ENCODE results near the gene KRTAP12-2.

KRTAP12-2 gene

DNA sequence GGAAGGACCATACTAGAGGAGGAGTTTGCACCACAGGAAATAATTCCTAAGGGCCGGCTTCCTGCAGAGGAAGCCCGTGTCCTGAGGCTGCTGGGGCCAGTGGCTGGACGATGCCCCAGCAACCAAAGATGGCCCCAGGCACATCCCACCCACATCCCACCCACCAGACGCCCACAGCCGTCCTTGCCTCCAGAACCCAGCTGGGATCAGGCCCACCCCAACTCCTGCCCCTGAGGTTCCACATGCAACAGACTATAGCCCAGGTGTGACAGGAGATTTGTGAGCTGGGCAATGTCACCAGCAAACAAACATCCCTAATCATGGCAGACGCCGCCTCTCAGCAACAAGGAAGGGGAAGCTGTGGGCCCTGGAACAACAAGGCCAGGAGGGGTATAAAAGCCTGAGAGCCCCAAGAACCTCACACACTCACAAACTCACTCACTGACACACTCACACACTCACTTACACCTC, 40.0 kb downstream of the KRTAP12-2 start, which contains the start of gene KRTAP10-9:
Gene KRTAP10-9, plus strand, starts transcription at position 421 of the 471 bp plus-strand sequence. CDS start 79 bp downstream, outside the sequence.
- no peak for DNase-seq (ENCODE audit: low read depth)

DNA sequence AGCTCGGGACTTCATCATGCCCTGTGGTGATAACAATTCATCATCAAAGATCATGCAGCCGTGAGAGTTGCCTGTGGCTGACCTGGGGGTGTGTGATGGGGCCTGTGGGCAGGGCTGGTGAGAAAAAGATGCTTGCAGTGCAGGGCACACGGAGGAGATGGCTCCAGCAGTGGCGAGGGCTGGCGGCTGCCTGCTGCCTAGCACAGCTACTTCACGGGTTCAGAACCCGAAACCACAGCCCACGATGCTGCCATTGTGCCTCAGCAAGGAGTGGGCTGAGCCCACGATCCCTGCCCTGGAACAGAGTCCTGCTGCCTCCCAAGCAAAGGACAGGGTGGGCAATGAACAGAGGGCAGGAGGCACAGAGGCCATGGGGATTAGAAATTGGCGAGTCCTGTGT, 40.5 kb downstream of the KRTAP12-2 start:
- DNase-seq (ENCODE audit: low read depth): no peak

DNA sequence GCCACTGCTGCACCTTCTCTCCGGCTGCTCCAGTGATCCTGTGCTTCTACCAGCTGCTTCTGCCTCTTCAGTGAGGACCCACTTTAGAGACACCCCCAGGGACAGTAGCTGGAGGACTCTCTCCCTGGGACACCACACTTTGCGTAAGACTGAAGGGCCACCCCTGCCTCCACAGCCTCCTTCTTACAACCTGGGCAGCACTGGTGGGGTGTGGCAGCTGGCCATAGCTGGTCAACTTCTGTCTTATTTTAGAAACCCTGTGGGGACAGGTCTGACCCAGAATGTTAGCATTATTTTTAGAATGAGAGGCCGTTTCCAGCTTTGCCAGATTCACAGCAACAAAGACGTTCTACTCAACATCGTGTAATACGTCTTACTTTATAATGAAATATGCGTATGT, 41.0 kb downstream of the KRTAP12-2 start:
- no peak for DNase-seq (ENCODE audit: low read depth)

DNA sequence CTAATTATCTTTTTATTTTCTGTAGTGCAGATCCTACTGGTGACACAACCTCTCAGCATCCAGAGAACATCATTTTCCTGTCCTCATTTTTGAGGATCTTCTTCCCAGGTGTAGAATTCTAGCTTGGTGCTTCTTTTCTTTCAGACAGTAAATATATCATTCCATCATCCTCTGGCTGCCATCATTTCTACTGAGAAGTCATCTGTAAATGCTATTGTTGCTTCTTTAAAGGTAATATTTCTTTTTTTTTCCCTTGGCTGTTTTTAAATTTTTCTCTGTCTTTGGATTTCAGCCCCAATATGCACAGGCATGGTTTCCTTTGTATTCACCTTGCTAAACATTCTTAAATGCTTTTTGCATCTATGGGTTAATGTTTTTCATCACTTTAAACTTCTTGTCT, 43.2 kb downstream of the KRTAP12-2 start:
- no peak for DNase-seq (ENCODE audit: low read depth)

DNA sequence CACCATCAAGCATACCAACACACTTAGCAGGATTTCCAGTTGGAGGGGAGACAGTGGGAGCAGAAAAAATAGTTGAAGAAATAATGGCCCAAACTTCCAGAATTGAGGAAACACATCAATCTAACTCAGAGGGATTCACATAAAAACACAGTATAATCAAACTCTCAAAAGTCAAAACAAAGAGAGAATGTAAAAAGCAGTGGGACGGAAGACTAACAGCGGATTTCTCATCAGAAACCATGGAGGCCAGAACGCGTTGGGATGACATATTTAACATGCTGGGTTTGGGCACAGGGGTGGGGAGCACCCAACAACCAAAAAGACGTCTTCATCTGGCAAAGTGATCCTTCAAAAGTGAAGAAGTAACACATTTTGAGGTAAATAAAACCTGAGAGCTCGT, 46.8 kb downstream of the KRTAP12-2 start:
- no peak for DNase-seq (ENCODE audit: low read depth)

DNA sequence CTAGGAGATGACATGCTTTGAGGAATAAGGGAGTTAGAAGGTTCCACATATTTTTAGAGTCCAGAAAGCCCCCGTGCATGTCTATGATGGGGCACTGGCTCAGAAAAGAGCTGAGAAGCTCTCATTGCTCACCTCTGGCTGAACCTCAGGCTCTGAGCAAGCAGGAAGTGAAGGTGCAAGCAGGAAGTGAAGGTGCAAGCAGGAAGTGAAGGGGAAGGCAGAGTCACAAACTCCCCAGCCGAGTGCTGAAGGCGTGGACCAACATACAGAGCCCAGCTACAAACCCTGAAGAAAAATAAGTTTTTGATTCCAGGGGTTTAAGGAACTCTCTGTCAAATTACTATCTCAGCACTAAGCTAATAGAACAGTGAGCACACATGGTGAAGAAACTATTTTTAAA, 47.8 kb downstream of the KRTAP12-2 start:
- no peak for DNase-seq (ENCODE audit: low read depth)

DNA sequence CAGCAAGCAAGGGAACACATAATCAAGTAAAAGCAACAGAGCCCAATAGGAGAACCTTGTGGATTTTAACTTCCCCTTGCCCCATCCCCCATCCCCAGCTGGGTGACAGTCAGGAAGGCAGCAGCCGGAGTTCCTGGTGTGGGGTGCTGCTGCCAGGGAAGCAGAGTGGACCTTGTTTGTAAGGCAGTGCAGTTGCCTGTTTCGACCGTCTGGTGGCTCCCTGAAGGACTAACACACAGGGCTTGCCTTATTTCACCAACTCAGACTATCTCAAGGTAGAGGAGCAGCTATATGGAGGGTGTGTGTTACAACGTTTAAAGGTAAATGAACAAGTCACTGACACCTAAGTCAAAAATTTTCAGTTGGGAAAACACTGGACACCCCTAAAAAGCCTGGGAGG, 48.2 kb downstream of the KRTAP12-2 start:
- no peak for DNase-seq (ENCODE audit: low read depth)

DNA sequence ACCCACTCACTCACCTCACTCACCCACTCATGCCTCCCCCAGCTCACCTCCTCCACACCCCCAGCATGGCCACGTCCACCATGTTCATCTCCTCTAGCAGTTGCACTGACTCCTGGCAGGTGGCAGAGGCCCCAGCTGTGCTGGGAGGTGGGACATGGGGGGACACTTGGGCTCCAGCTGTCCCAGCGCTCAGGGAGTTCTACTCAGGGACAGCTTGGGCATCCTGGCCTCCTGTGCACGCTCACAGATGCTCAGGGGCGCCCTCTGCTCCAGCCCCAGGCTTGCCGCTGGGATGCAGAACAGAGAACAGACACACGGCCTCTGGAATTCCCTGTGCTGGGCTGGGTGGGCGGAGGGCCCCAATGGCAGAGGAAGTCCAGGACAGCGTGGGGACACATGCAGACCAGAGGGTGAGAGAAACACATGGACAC, 49.6 kb downstream of the KRTAP12-2 start:
- DNase-seq (ENCODE audit: low read depth): no peak

DNA sequence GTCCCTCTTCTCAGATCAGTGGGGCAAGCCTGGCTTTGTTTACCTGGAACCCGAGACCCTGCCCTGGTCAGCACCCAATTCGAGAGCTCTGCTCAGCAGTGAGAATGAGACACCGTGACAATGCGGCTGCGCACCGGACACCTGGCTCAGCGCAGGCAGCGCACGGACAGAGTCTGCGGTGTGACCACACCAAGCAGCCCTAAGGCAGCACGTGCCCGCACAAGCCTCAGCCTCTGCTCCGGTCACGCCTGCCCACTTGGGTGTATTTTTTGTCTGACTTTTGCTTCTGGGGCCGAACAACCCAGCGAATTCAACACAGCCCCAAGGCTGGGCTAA, 50.2 kb downstream of the KRTAP12-2 start:
- DNase-seq (ENCODE audit: low read depth): no peak

Measured in fibroblast of gingiva (primary cell).